HEK293 (cell line): ENCODE results near the gene ATG10.
A peak's percentile ranks its signal among the peaks of the same experiment; 100 is the strongest.

Source experiments
- CTCF ChIA-PET: fragments of 350-600 bp; formaldehyde crosslinking; extraction: SDS; loops from one replicate; lab custom pipeline; 2021; ENCODE audit warnings: antibody characterized with exemption; lab: Yijun Ruan, JAX
- POLR2A ChIA-PET: fragments of 300-600 bp; formaldehyde crosslinking; extraction: SDS; loops from one replicate; lab custom pipeline; 2020; ENCODE audit warnings: antibody characterized with exemption, inconsistent platforms; lab: Yijun Ruan, JAX
- H3K27ac ChIP-seq: fragments of 200-500 bp; sonication (Bioruptor generic); 2 replicates; pipeline ENCODE4 v1.5.1; 2014; ENCODE audit warnings: low read depth, low read length, control low read depth, inconsistent platforms; ENCODE audit errors: extremely low read depth
- H3K36me3 ChIP-seq, 2 experiments: fragments of 200-500 bp in 1 of 2; sonication (Bioruptor generic) in 1 of 2; 1 replicate in 1 of 2; 2 replicates in 1 of 2; pipeline ENCODE4 v1.5.1; 2014 to 2017; ENCODE audit warnings: inconsistent platforms in 2 of 2, low read length in 2 of 2; ENCODE audit not compliant: control insufficient read depth in 2 of 2, insufficient read depth in 1 of 2
- H3K4me1 ChIP-seq: fragments of 200-500 bp; sonication (Bioruptor generic); 2 replicates; pipeline ENCODE4 v1.5.1; 2014; ENCODE audit warnings: mild to moderate bottlenecking, low read length, inconsistent platforms; ENCODE audit not compliant: control insufficient read depth, insufficient read depth
- H3K4me3 ChIP-seq: 2 replicates; pipeline ENCODE4 v1.5.1; 2011; ENCODE audit warnings: low read depth, mild to moderate bottlenecking, control low read depth, low read length, moderate library complexity
- H3K9me3 ChIP-seq: fragments of 200-500 bp; sonication (Bioruptor generic); 2 replicates; pipeline ENCODE4 v1.5.1; 2014; ENCODE audit warnings: low read depth, low read length, inconsistent platforms; ENCODE audit not compliant: control insufficient read depth, insufficient read depth
- BCL6B ChIP-seq: fragments of 450-650 bp; formaldehyde crosslinking; IDR thresholded peaks from 2 replicates; pipeline ENCODE4 v1.5.1; 2017; ENCODE audit warnings: missing biosample characterization, missing genetic modification characterization
- HIC1 ChIP-seq: fragments of 450-650 bp; formaldehyde crosslinking; IDR thresholded peaks from 2 replicates; pipeline ENCODE4 v1.5.1; 2016; ENCODE audit warnings: missing biosample characterization, missing genetic modification characterization
- KLF8 ChIP-seq: fragments of 450-650 bp; formaldehyde crosslinking; IDR thresholded peaks from 2 replicates; pipeline ENCODE4 v1.5.1; 2016; ENCODE audit warnings: missing biosample characterization, missing genetic modification characterization
- MEIS1 ChIP-seq: sonication (generic); formaldehyde crosslinking; IDR thresholded peaks from 2 replicates; pipeline ENCODE4 v1.8.1; 2022; ENCODE audit warnings: missing genetic modification reagents, mild to moderate bottlenecking, borderline replicate concordance
- MZF1 ChIP-seq: fragments of 450-650 bp; formaldehyde crosslinking; IDR thresholded peaks from 2 replicates; pipeline ENCODE4 v1.5.1; 2017; ENCODE audit warnings: missing biosample characterization, missing genetic modification characterization, borderline replicate concordance
- OSR2 ChIP-seq: fragments of 450-650 bp; formaldehyde crosslinking; IDR thresholded peaks from 2 replicates; pipeline ENCODE4 v1.5.1; 2016; ENCODE audit warnings: missing biosample characterization, missing genetic modification characterization
- PRDM1 ChIP-seq: fragments of 450-650 bp; formaldehyde crosslinking; IDR thresholded peaks from 2 replicates; pipeline ENCODE4; 2016; ENCODE audit warnings: missing biosample characterization, missing genetic modification characterization
- PRDM10 ChIP-seq: fragments of 450-650 bp; formaldehyde crosslinking; IDR thresholded peaks from 2 replicates; pipeline ENCODE4 v1.5.1; 2016; ENCODE audit warnings: missing biosample characterization, missing genetic modification characterization
- ZBTB10 ChIP-seq: fragments of 450-650 bp; formaldehyde crosslinking; IDR thresholded peaks from 2 replicates; pipeline ENCODE4 v1.5.1; 2016; ENCODE audit warnings: missing biosample characterization, missing genetic modification characterization
- ZFP69B ChIP-seq: fragments of 450-650 bp; formaldehyde crosslinking; IDR thresholded peaks from 2 replicates; pipeline ENCODE4 v1.5.1; 2016; ENCODE audit warnings: missing biosample characterization, missing genetic modification characterization
- ZNF175 ChIP-seq: fragments of 450-650 bp; formaldehyde crosslinking; IDR thresholded peaks from 2 replicates; pipeline ENCODE4 v1.5.1; 2016; ENCODE audit warnings: missing biosample characterization, missing genetic modification characterization
- ZNF2 ChIP-seq: fragments of 450-650 bp; formaldehyde crosslinking; IDR thresholded peaks from 2 replicates; pipeline ENCODE4 v1.5.1; 2016; ENCODE audit warnings: missing biosample characterization, missing genetic modification characterization
- ZNF202 ChIP-seq: fragments of 450-650 bp; formaldehyde crosslinking; IDR thresholded peaks from 2 replicates; pipeline ENCODE4 v1.5.1; 2016; ENCODE audit warnings: missing biosample characterization, missing genetic modification characterization, borderline replicate concordance
- ZNF221 ChIP-seq: fragments of 450-650 bp; formaldehyde crosslinking; IDR thresholded peaks from 2 replicates; pipeline ENCODE4 v1.5.1; 2017; ENCODE audit warnings: missing biosample characterization, missing genetic modification characterization, borderline replicate concordance
- ZNF223 ChIP-seq: fragments of 450-650 bp; formaldehyde crosslinking; IDR thresholded peaks from 2 replicates; pipeline ENCODE4 v1.5.1; 2016; ENCODE audit warnings: missing biosample characterization, missing genetic modification characterization
- ZNF24 ChIP-seq: fragments of 450-650 bp; formaldehyde crosslinking; IDR thresholded peaks from 2 replicates; pipeline ENCODE4 v1.5.1; 2016; ENCODE audit warnings: missing biosample characterization, missing genetic modification characterization
- ZNF311 ChIP-seq: fragments of 450-650 bp; formaldehyde crosslinking; IDR thresholded peaks from 2 replicates; pipeline ENCODE4 v1.5.1; 2017; ENCODE audit warnings: missing biosample characterization, missing genetic modification characterization, borderline replicate concordance
- ZNF324 ChIP-seq: fragments of 450-650 bp; formaldehyde crosslinking; IDR thresholded peaks from 2 replicates; pipeline ENCODE4 v1.5.1; 2016; ENCODE audit warnings: missing biosample characterization, missing genetic modification characterization
- ZNF335 ChIP-seq: fragments of 450-650 bp; formaldehyde crosslinking; conservative IDR thresholded peaks from 2 replicates; pipeline ENCODE4 v1.5.1; 2016; ENCODE audit warnings: missing biosample characterization, missing genetic modification characterization
- ZNF362 ChIP-seq: fragments of 450-650 bp; formaldehyde crosslinking; IDR thresholded peaks from 2 replicates; pipeline ENCODE4 v1.5.1; 2016; ENCODE audit warnings: missing biosample characterization, missing genetic modification characterization
- ZNF580 ChIP-seq: fragments of 450-650 bp; formaldehyde crosslinking; IDR thresholded peaks from 2 replicates; pipeline ENCODE4 v1.5.1; 2016; ENCODE audit warnings: missing biosample characterization, missing genetic modification characterization
- ZNF707 ChIP-seq: fragments of 450-650 bp; formaldehyde crosslinking; IDR thresholded peaks from 2 replicates; pipeline ENCODE4 v1.5.1; 2016; ENCODE audit warnings: missing biosample characterization, missing genetic modification characterization
- ZNF777 ChIP-seq: fragments of 450-650 bp; formaldehyde crosslinking; IDR thresholded peaks from 2 replicates; pipeline ENCODE4 v1.5.1; 2017; ENCODE audit warnings: missing biosample characterization, missing genetic modification characterization, borderline replicate concordance
- ZNF791 ChIP-seq: fragments of 450-650 bp; formaldehyde crosslinking; IDR thresholded peaks from 2 replicates; pipeline ENCODE4 v1.5.1; 2016; ENCODE audit warnings: missing biosample characterization, missing genetic modification characterization

Gene ATG10

GRCh38 chr5:81969912-81970311, 1.9 kb upstream of the ATG10 start (continued):
- TF ChIP-seq HIC1 (tag by site-specific recombination), result no peak
- TF ChIP-seq ZNF24 (tag by site-specific recombination), result no peak
- TF ChIP-seq KLF8, result no peak
- no peak for TF ChIP-seq OSR2 (tag by site-specific recombination)
- TF ChIP-seq BCL6B (tag by site-specific recombination), result no peak

GRCh38 chr5:81971111-81971711, 612 bp upstream of the ATG10 start:
- TF ChIP-seq ZNF791, result no peak
- peak; percentile 61 for TF ChIP-seq ZNF580 (tag by site-specific recombination)
- TF ChIP-seq ZNF221 (tag by site-specific recombination), result no peak
- TF ChIP-seq ZFP69B (tag by site-specific recombination), result 0 out of 2 replicates have a peak, but pooled peaks have one; percentile 8
- 0 out of 2 replicates have a peak, but pooled peaks have one; percentile 15 for TF ChIP-seq ZNF2 (tag by site-specific recombination)
- TF ChIP-seq PRDM10, result peak; percentile 78; the same call in 1 of the 2 replicates
- peak; percentile 7; the same call in 1 of the 2 replicates for TF ChIP-seq ZNF777
- TF ChIP-seq ZNF362, result peak; percentile 72
- TF ChIP-seq PRDM1 (tag by site-specific recombination), result peak; percentile 70; the same call in 1 of the 2 replicates
- peak; percentile 92 for TF ChIP-seq MZF1 (tag by site-specific recombination)
- TF ChIP-seq MEIS1 (CRISPR knock-in tag), result no peak
- TF ChIP-seq ZNF175, result no peak
- TF ChIP-seq ZBTB10 (tag by site-specific recombination), result 0 out of 2 replicates have a peak, but pooled peaks have one; percentile 28
- TF ChIP-seq ZNF707, result no peak
- TF ChIP-seq ZNF202 (tag by site-specific recombination), result no peak
- TF ChIP-seq ZNF311, result no peak
- TF ChIP-seq ZNF223 (tag by site-specific recombination), result no peak
- peak; percentile 80 for TF ChIP-seq ZNF335 (tag by site-specific recombination)
- TF ChIP-seq ZNF324 (tag by site-specific recombination), result peak; percentile 22; the same call in 1 of the 2 replicates
- ChIA-PET CTCF (interaction anchor here (0.6 kb wide), 1 partner anchor 420 kb away, joined by 3 read pairs; no protein-coding TSS in a partner anchor), POLR2A (interaction anchor here (0.7 to 1.4 kb wide), 7 partner anchors 9 to 307 kb away, joined by 3 to 4 read pairs (median 3); partner anchors contain the start of genes RPS23 and SSBP2)
- H3K9me3 ChIP-seq, result no peaks in the 10 kb centered on the region
- H3K4me1 ChIP-seq, result no peaks in the 10 kb centered on the region
- H3K27ac ChIP-seq, result peak overlapping the region; percentile 28; the same call in 1 of the 2 replicates
- peaks cover 0 to under 1% of the 10 kb centered on the region in 2 experiments; a peak in 2 of 3 replicates for H3K36me3 ChIP-seq
- peak overlapping the region; percentile 84 for H3K4me3 ChIP-seq
